Stimulated activated CD8-positive, alpha-beta memory T cell treated with anti-CD3 and anti-CD28 coated beads, Interleukin-12 subunit alpha, Interleukin-12 subunit beta, amount 100 ng/mL, for 24 hours (primary cell): Measurements from ENCODE around the gene SEC24D.

ENCODE experiments used
- DNase-seq: peaks from one replicate; pipeline ENCODE4 v3.0.0-alpha.2; 2020; ENCODE audit errors: extremely low read depth

The SEC24D gene

GRCh38 chr4:118845552-118846050 lies 9.7 kb upstream of the SEC24D start:
- no peak for DNase-seq

- DNase-seq = no peak
Observed at GRCh38 chr4:118843237-118843636, 7.3 kb upstream of the SEC24D start.

- no peak for DNase-seq
Observed at GRCh38 chr4:118842055-118842454, 6.1 kb upstream of the SEC24D start.

GRCh38 chr4:118839221-118839927 lies 3.4 kb upstream of the SEC24D start:
- DNase-seq = no peak

GRCh38 chr4:118837121-118837507 lies 1.2 kb upstream of the SEC24D start:
- no peak for DNase-seq

- DNase-seq = no peak
Observed at GRCh38 chr4:118836301-118837120, 585 bp upstream of the SEC24D start.

GRCh38 chr4:118834960-118835569 lies 861 bp downstream of the SEC24D start:
- DNase-seq = no peak

GRCh38 chr4:118834070-118834469 lies 1.9 kb downstream of the SEC24D start:
- DNase-seq = no peak

GRCh38 chr4:118833192-118833820 lies 2.6 kb downstream of the SEC24D start:
- no peak for DNase-seq

- no peak for DNase-seq
Observed at GRCh38 chr4:118829107-118829506, 6.8 kb downstream of the SEC24D start.

- no peak for DNase-seq
Observed at GRCh38 chr4:118826723-118827444, 9.0 kb downstream of the SEC24D start.

- no peak for DNase-seq
Observed at GRCh38 chr4:118825799-118826198, 10.1 kb downstream of the SEC24D start.

- DNase-seq = no peak
Observed at GRCh38 chr4:118824141-118824540, 11.8 kb downstream of the SEC24D start.

- DNase-seq = no peak
Observed at GRCh38 chr4:118823471-118823870, 12.5 kb downstream of the SEC24D start.

GRCh38 chr4:118821590-118822293 lies 14.2 kb downstream of the SEC24D start:
- no peak for DNase-seq

GRCh38 chr4:118817178-118817930 lies 18.6 kb downstream of the SEC24D start:
- no peak for DNase-seq

GRCh38 chr4:118816538-118817177 lies 19.3 kb downstream of the SEC24D start:
- no peak for DNase-seq

- no peak for DNase-seq
Observed at GRCh38 chr4:118814891-118815290, 21.0 kb downstream of the SEC24D start.

GRCh38 chr4:118814058-118814457 lies 21.9 kb downstream of the SEC24D start:
- no peak for DNase-seq

GRCh38 chr4:118813561-118813960 lies 22.4 kb downstream of the SEC24D start:
- DNase-seq = no peak
